ENCODE measurements around the gene HS6ST1.

DNA sequence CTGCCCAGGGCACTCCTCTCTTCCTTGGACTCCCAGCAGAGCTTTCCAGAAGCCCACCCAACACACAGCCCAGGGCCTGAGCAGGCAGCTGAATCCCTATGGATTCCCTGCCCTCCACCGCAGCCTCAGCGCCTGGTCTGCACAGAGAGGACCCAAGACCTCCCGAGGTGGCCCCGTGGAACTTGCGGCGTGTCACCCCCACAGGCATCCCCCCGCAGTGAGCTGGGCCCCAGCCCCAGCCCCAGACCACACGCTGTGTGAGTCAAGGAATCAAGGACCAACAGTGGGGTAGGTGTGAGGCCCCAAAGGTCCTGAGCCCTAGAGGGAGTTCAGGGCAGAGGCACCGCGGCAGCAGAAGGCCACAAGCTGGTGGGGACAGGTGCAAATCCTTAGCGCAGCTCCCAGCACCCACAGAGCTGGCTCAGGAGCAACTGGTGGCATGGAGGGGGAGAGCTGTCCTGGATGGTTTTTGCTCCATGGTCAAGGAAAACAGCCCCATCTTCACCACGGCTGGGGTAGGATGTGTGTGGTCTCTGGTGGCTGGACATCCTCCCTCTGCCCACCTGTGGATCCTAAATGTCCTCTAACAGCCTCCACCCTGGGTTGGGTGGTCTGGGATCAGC, 8.5 kb downstream of the HS6ST1 start:
- TF ChIP-seq, protein P1, sequence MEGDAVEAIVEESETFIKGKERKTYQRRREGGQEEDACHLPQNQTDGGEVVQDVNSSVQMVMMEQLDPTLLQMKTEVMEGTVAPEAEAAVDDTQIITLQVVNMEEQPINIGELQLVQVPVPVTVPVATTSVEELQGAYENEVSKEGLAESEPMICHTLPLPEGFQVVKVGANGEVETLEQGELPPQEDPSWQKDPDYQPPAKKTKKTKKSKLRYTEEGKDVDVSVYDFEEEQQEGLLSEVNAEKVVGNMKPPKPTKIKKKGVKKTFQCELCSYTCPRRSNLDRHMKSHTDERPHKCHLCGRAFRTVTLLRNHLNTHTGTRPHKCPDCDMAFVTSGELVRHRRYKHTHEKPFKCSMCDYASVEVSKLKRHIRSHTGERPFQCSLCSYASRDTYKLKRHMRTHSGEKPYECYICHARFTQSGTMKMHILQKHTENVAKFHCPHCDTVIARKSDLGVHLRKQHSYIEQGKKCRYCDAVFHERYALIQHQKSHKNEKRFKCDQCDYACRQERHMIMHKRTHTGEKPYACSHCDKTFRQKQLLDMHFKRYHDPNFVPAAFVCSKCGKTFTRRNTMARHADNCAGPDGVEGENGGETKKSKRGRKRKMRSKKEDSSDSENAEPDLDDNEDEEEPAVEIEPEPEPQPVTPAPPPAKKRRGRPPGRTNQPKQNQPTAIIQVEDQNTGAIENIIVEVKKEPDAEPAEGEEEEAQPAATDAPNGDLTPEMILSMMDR (conservative IDR thresholded peaks at IDR 0.05; ENCODE audit: low read length): no peak
- TF ChIP-seq EZH2phosphoT487 (IDR thresholded peaks at IDR 0.05; ENCODE audit: borderline replicate concordance, low read depth, low read length): no peak
